Left lobe of liver (tissue), 2 donors: Measurements from ENCODE around the gene ARFIP1. TPM values are rescaled to one million over a fixed set of nuclear protein-coding genes. Genes with fewer than 3 reads are reported as not detected.
"Not testable (repeated sequence)": the region's sequence is repeated elsewhere in the genome, so short reads cannot be mapped to it uniquely, and the experiment has no call there.

Experiments
- ATAC-seq: fragments of 200-7000 bp; cut with Tn5 transposase; one replicate; pipeline ENCODE4 v1.9.1; 2020; ENCODE audit warnings: mild to moderate bottlenecking, moderate library complexity
- DNase-seq: peaks from one replicate; pipeline ENCODE4 v3.0.0-alpha.2; 2020; ENCODE audit warnings: low spot score
- total RNA-seq: library from RNA; stranded (reverse); gene quantifications from one replicate; pipeline ENCODE4 v1.2.1, GENCODE V29; 2021
- donor health status: DM: no; HTN: no; CAD: no; lungs with moderate emphysema.
- donor health status: DM: no; HTN: yes; CAD: no.

ARFIP1 gene
- total RNA-seq = 9.0 TPM

DNA sequence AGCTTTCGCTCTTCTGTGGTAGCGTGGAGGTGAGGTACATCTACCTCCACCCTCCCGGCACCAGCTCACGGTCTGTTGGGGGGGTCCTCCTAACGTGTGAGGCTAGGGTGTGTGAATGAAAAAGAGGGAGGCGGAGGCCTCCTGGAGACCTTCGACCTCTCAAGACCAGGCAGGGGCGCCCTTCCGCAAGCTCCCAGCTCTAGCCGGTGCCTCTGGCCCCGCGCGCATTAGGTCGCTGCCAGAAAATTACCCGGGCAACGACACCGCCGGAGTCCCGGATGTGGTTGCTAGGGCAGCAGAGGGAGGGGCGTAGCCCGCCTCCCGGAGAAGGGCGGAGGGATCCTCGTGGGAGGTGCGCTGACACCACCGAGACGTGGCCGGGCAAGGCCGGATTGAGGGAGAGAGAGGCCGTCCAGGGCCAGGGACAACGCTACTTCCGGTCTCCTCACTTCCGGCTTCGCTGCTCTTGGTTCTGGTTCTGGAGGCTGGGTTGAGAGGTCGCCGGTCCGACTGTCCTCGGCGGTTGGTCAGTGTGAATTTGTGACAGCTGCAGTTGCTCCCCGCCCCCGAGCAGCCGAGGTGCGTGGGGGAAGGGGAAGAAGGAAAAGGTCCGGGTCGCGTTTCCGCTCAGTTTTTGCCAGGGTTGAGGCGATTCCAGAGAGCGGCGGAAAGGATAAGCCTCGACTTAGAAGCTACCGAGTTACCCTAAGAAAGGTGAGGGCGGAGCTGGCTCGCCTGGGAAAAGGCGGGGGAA, at the start of gene ARFIP1, which contains the start of gene TIGD4:
Gene ARFIP1, plus strand, starts transcription at position 442 of the 754 bp plus-strand sequence. CDS start 49,680 bp downstream, outside the sequence.
Gene TIGD4, minus strand, starts transcription at position 218 of the 754 bp plus-strand sequence. CDS start 8,726 bp downstream, outside the sequence.
- DNase-seq = peak; percentile 99
- ATAC-seq = peak; percentile 97

GRCh38 chr4:152731997-152732396, 47.8 kb upstream of the ARFIP1 start:
- ATAC-seq (peak; percentile 67), DNase-seq (no peak)

DNA sequence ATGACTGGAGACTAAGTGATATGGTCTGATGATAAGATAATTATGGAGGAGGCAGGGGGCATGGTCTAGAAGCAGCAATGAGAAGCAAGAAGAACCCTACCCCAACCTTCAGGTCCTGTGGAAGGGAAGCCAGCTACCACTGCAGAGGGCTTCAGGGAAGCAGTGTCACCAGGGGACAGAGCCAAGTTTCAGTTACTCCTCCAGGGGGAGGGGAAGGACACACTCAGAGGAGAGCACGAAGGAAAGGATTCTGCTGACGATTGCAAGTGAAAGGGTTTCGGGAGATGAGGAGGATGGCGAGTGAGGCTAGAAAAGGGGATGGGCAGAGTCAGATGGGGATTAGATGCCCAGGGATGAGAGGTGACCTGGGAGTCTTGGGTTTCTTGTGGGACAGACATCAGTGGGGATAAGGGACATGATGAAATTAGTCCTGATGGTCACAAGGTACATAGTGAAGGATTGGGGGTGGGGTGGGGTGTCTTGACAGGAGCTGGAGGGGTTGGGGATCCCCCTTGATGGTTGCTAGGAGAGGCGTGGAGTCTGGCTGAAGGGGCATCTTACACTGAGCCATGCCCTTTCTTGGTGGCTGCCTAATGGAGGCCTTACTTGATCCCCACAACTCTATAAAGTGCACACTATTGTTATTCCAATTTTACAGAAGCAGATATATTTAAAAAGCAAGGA, 45.6 kb upstream of the ARFIP1 start:
- ATAC-seq (no peak), DNase-seq (no peak)

GRCh38 chr4:152734699-152735050, 45.1 kb upstream of the ARFIP1 start:
- DNase-seq = no peak
- ATAC-seq = no peak

GRCh38 chr4:152735396-152735859, 44.3 kb upstream of the ARFIP1 start:
- peak; percentile 76 for ATAC-seq
- no peak for DNase-seq

- ATAC-seq = no peak
Observed at GRCh38 chr4:152735906-152736305, 43.8 kb upstream of the ARFIP1 start.

DNA sequence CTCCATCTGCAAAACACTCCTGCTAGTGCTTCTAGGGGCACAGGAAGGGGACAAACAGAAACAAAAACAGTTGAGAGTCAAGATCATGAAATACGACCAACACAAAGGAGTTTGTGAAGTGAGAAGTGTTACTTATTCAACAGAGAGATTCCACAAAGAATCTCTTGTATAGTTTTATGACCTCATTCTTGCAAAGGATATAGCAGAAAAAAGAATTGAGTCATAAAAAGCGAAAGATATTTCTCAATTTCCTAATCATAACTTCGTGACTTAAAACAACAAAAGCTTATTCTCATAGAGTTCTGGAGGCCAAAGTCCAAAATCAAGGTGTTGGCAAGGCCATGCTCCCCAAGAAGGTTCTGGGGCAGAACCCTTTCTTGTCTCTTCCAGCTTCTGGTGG, 40.9 kb upstream of the ARFIP1 start:
- no peak for DNase-seq
- no peak for ATAC-seq

More at GRCh38 chr4:152735906-152736305, 43.8 kb upstream of the ARFIP1 start:
- no peak for DNase-seq

GRCh38 chr4:152747444-152747843, 32.3 kb upstream of the ARFIP1 start:
- no peak for ATAC-seq
- no peak for DNase-seq

GRCh38 chr4:152748619-152749018, 31.1 kb upstream of the ARFIP1 start:
- ATAC-seq = no peak
- DNase-seq = no peak

DNA sequence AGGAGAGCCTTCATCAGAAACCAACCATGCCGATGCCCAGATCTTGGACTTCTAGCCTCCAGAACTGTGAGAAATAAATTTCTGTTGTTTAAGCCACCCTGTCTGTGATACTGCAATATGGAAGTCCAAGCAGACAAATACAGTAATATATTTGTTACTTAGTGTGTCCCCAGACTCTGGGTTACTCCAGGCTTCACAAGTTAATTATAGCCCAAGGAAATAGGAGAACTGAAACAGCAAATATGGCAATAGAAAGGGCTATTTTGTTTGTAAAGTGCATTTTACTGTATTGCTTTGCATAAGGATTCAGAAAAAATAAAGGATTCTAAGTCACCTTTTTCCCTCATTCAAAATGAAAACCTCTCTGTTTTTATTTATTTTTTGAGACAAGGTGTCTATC, 16.0 kb upstream of the ARFIP1 start:
- DNase-seq (no peak), ATAC-seq (no peak)

DNA sequence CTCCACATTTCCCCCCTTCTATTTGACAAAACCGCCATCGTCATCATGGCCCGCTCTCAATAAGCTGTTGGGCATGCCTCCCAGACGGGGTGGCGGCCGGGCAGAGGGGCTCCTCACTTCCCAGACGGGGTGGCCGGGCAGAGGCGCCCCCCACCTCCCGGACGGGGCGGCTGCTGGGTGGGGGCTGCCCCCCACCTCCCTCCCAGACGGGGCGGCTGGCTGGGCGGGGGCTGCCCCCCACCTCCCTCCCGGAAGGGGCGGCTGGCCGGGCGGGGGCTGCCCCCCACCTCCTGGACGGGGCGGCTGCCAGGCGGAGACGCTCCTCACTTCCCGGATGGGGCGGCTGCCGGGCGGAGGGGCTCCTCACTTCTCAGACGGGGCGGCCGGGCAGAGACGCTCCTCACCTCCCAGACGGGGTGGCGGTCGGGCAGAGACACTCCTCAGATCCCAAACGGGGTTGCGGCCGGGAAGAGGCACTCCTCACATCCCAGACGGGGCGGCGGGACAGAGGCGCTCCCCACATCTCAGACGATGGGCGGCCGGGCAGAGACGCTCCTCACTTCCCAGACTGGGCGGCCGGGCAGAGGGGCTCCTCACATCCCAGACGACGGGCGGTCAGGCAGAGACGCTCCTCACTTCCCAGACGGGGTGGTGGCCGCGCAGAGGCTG, 14.6 kb upstream of the ARFIP1 start:
- not testable (repeated sequence) for DNase-seq, ATAC-seq

GRCh38 chr4:152771741-152772533, 7.8 kb upstream of the ARFIP1 start:
- no peak for DNase-seq
- ATAC-seq = no peak

DNA sequence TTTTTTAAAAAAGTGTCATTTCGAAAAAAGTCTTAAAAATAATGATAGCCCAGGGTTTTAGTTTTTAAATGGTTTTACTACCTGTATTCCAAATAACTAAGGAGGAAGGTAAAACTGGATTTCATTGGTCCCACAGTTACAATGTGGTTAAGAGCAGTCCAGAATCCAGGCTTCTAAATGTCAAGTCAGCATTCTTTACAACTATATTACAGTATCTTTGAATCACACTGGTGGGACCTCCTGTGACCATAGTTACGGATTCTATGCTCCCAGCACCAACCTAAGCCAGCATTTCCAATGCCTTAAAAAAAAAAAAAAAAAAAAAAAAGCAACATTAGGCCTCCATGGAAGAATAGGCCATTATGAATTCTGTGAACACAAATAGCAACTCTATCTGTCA, 6.4 kb upstream of the ARFIP1 start:
- DNase-seq (no peak), ATAC-seq (no peak)

DNA sequence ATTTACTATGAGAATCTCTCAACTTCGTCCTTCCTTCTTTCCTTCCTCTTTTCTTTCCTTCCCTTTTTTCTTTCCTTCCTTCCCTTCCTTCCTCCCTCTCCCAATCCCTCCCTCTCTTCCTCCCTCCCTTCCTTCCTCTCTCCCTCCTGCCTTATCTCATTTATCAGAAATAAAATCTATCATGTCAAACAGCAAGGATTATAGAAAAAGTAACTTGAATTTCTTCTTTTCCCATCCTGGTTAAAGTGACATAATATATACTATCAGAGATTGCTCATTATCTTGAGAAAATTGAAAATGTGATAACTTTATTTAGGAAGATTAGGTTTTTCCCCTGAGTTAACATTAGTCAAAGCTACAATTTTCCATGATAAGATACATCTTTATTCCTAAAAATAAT, 5.8 kb upstream of the ARFIP1 start:
- no peak for DNase-seq
- ATAC-seq = no peak

GRCh38 chr4:152776352-152776751, 3.4 kb upstream of the ARFIP1 start:
- ATAC-seq = no peak
- no peak for DNase-seq

DNA sequence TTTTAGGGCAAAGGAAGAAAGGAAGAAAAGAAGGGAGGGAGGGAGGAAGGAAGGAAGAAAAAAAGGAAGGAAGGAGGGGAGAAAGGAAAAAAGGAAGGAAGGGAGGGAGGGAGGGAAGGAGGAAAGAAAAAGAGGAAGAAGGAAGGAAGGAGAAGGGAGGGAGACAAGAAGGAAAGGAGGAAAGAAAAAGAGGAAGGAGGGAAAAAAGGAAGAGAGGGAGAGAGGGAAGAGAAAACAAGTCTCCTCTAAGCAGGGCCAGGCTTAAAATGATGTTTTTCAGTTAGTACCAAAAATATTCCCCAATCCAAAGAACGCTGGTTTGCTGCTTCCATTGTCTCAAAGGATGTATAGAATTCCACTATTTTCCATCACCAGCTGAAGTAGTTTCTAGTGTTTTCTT, 2.3 kb upstream of the ARFIP1 start:
- no peak for DNase-seq
- ATAC-seq = no peak

- ATAC-seq (peak; percentile 7), DNase-seq (no peak)
Observed at GRCh38 chr4:152778656-152779512, 870 bp upstream of the ARFIP1 start.

DNA sequence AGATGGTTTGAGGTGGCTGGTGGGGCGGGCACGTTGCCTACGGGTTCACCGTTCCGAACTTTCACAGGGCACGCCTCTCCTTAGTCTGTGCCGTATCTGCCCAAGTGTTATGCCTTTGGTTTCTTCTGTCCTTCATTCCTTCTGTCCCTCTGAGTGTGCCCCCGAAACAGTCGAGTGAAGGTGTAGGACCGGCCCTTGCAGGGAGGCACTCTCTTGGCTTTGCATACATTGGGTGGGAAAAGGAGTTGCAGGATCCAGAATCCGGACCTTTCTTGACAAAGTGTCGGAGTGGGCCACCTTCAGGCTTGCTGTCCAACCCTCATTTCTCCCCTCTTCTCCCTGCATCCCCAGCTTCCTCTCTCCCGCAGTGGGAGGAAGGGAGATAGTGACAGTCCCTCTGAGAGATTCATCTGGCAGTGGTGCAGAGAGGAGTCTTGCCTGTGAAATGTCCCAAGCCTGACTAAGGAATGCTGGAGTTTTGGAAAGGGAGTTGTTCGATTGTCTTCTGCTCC, 569 bp downstream of the ARFIP1 start:
- no peak for DNase-seq
- peak; percentile 11 for ATAC-seq

GRCh38 chr4:152784490-152785350, 5.0 kb downstream of the ARFIP1 start:
- DNase-seq (no peak), ATAC-seq (peak; percentile 28)
